Sigmoid colon (tissue), 7 donors: Measurements from ENCODE around the gene SYNDIG1. TPM values are rescaled to one million over a fixed set of nuclear protein-coding genes. Genes with fewer than 3 reads are reported as not detected.
A peak's percentile ranks its signal among the peaks of the same experiment; 100 is the strongest.

Experiments
- DNase-seq: peaks from one replicate; pipeline ENCODE4 v3.0.0-alpha.2; 2019
- H3K27ac ChIP-seq, 4 donors: fragments of 200-600 bp; sonication (generic); one replicate each; pipeline ENCODE4 v1.5.1; 2016 to 2019; ENCODE audit warnings: mild to moderate bottlenecking in 1 of 4
- H3K27me3 ChIP-seq, 3 donors: fragments of 200-600 bp; sonication (generic); one replicate each; pipeline ENCODE4 v1.5.1; 2019; ENCODE audit warnings: mild to moderate bottlenecking in 1 of 3
- H3K36me3 ChIP-seq, 4 donors: fragments of 200-600 bp; sonication (generic); one replicate each; pipeline ENCODE4 v1.5.1; 2016 to 2019
- H3K4me1 ChIP-seq, 4 donors: fragments of 200-600 bp; sonication (generic); one replicate each; pipeline ENCODE4 v1.5.1; 2017 to 2019
- H3K4me3 ChIP-seq, 4 donors: fragments of 200-600 bp; sonication (generic); one replicate each; pipeline ENCODE4 v1.5.1; 2017 to 2019; ENCODE audit warnings: mild to moderate bottlenecking in 2 of 4, moderate library complexity in 1 of 4
- H3K9me3 ChIP-seq, 4 donors: fragments of 200-600 bp in 3 of 4; sonication (generic) in 3 of 4; one replicate each; pipeline versions ENCODE4 v1.5.1 to v1.6.1; 2013 to 2019
- EP300 ChIP-seq, 4 donors: sonication (generic); formaldehyde crosslinking; IDR thresholded peaks; one replicate each; pipeline ENCODE4 v1.6.1; 2017; ENCODE audit warnings: antibody characterized with exemption in 4 of 4
- POLR2A ChIP-seq, 2 donors: fragments of 450-650 bp; IDR thresholded peaks; one replicate each; pipeline ENCODE4 v1.6.1; 2016; ENCODE audit warnings: antibody characterized with exemption in 2 of 2, mild to moderate bottlenecking in 2 of 2, moderate library complexity in 2 of 2
- POLR2AphosphoS5 ChIP-seq, 4 donors: sonication (generic); formaldehyde crosslinking; IDR thresholded peaks; one replicate each; pipeline ENCODE4 v1.6.1; 2017; ENCODE audit warnings: antibody characterized with exemption in 4 of 4
- WGBS, 2 donors: extraction: QIAGEN DNeasy Blood & Tissue Kit; methylation state at CpG; one replicate each; pipeline ENCODE4 v1.1.7; 2013; 5-methylcytosine and 5-hydroxymethylcytosine counted together
- intact Hi-C: fragments of 100-400 bp; cut with DNase I; formaldehyde crosslinking; loops from one replicate; pipeline ENCODE4 v1.15.1; 2023
- polyA plus RNA-seq, 3 donors: library from polyadenylated mRNA; stranded (reverse); fragments of 200-250 nt; gene quantifications; one replicate each; pipeline ENCODE4 v1.2.3, GENCODE V29; 2013
- total RNA-seq, 4 donors: library from RNA; depleted of rRNA; stranded (reverse); fragments of >200 nt; gene quantifications; one replicate each; pipeline ENCODE4 v1.1.0, GENCODE V29; 2016
- TF ChIP-seq, protein P1 (sequence below), 4 experiments: fragments of 450-650 bp in 3 of 4; fragments of 200-600 bp in 1 of 4; IDR thresholded peaks; one replicate each; pipeline ENCODE4 v1.5.1; 2016 to 2019; ENCODE audit warnings: antibody characterized with exemption in 4 of 4, mild to moderate bottlenecking in 3 of 4, moderate library complexity in 2 of 4
- donor health status: healthy with polysubstance abuse.
- donor health status: Bipolar disorder and iron deficiency.
- donor health status: healthy.

Gene SYNDIG1
- total and polyA plus RNA-seq, 7 donors: 0.16 to 0.69 (median 0.36) TPM; not detected in 2

DNA sequence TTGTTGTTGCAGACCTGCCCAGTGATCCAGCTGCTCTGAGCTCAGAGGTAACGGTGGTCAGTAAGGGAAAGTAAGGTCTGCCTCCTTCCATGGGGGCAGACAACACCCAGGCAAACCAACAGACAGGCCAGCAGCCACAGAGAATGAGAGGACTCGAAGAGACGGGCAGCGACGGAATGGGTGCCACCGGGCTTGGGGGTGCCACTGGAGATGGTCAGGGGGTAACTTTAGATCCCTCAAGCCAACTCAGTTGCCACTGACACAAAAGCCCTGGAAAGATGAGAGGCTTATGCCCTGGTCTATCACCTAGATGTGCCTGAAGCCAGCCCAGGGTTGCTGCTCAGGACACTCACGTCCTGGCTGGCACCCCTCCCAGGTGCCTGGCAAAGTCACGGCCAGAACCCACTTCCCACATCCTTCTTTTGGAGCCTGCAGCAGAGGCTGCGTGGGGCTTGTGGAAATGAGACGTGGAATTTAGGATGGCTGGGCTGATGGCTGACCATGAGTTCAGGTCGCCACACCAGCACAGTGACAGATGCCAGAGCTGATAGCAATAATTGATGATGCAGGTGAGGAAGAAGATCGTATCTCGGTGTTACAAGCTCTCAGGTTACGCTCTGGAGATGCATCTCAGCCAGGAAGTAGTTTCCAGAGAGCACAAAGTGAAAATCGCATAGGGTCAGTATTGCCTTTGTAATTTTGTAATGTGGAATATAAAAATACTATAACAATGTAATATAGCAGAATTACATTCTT is 209.1 kb downstream of the SYNDIG1 start:
- peaks cover 0 to 2% (median under 1%) of the 10 kb centered on the region in 4 donors for H3K4me1 ChIP-seq
- TF ChIP-seq EP300 (IDR thresholded peaks at IDR 0.05) (no peak), POLR2AphosphoS5 (IDR thresholded peaks at IDR 0.05) (no peak), POLR2A (IDR thresholded peaks at IDR 0.05) (no peak)
- TF ChIP-seq, protein P1, sequence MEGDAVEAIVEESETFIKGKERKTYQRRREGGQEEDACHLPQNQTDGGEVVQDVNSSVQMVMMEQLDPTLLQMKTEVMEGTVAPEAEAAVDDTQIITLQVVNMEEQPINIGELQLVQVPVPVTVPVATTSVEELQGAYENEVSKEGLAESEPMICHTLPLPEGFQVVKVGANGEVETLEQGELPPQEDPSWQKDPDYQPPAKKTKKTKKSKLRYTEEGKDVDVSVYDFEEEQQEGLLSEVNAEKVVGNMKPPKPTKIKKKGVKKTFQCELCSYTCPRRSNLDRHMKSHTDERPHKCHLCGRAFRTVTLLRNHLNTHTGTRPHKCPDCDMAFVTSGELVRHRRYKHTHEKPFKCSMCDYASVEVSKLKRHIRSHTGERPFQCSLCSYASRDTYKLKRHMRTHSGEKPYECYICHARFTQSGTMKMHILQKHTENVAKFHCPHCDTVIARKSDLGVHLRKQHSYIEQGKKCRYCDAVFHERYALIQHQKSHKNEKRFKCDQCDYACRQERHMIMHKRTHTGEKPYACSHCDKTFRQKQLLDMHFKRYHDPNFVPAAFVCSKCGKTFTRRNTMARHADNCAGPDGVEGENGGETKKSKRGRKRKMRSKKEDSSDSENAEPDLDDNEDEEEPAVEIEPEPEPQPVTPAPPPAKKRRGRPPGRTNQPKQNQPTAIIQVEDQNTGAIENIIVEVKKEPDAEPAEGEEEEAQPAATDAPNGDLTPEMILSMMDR (IDR thresholded peaks at IDR 0.05): no peak
- H3K36me3 ChIP-seq: no peaks in the 10 kb centered on the region
- no peaks in the 10 kb centered on the region for H3K27me3 ChIP-seq
- no peak overlapping the region for H3K27ac ChIP-seq
- intact Hi-C loops: no loop called here
- peak; percentile 34 for DNase-seq
- H3K9me3 ChIP-seq: no peaks in the 10 kb centered on the region
- WGBS, 2 donors: 83 to 89% methylated on average over 15 of the region's 15 CpGs
- no peak overlapping the region for H3K4me3 ChIP-seq

DNA sequence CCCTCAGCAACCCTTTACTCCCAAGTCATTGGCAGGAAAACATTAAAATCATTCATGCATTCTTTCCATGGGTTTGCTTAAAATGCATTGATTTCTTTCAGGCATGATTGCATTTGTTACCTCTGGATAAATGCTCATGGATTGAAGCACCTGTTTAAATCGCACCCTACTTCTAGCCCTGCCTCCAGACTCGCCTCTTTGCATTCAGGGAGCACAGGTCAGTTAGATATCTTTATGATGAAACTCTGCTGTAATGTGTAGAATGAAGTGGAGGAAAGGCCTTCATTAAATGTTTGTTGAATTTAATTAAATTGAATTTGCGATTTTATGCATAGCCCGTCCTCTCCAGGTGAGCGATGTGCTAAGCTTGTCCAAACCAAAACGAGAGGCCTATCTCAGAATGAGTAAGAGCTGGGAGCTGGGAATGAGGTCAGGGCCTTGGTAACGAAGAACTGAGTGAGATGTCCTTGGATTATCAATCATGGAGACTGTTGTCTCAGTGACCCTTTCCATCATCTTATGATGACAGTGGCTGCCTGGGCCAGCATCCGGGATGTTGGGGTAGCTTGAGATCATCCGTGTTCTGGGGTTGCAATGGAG is 210.1 kb downstream of the SYNDIG1 start:
- DNase-seq: peak; percentile 3
- H3K36me3 ChIP-seq: no peaks in the 10 kb centered on the region
- intact Hi-C loops: no loop called here
- no peaks in the 10 kb centered on the region for H3K9me3 ChIP-seq
- no peak overlapping the region for H3K4me3 ChIP-seq
- no peaks in the 10 kb centered on the region for H3K4me1 ChIP-seq
- TF ChIP-seq EP300 (IDR thresholded peaks at IDR 0.05): no peak
- no peak for TF ChIP-seq POLR2AphosphoS5 (IDR thresholded peaks at IDR 0.05)
- no peak for TF ChIP-seq POLR2A (IDR thresholded peaks at IDR 0.05)
- TF ChIP-seq, protein P1 (IDR thresholded peaks at IDR 0.05): no peak
- no peaks in the 10 kb centered on the region for H3K27me3 ChIP-seq
- 86 to 87% methylated on average over 9 of the region's 9 CpGs for WGBS, 2 donors
- no peak overlapping the region for H3K27ac ChIP-seq

DNA sequence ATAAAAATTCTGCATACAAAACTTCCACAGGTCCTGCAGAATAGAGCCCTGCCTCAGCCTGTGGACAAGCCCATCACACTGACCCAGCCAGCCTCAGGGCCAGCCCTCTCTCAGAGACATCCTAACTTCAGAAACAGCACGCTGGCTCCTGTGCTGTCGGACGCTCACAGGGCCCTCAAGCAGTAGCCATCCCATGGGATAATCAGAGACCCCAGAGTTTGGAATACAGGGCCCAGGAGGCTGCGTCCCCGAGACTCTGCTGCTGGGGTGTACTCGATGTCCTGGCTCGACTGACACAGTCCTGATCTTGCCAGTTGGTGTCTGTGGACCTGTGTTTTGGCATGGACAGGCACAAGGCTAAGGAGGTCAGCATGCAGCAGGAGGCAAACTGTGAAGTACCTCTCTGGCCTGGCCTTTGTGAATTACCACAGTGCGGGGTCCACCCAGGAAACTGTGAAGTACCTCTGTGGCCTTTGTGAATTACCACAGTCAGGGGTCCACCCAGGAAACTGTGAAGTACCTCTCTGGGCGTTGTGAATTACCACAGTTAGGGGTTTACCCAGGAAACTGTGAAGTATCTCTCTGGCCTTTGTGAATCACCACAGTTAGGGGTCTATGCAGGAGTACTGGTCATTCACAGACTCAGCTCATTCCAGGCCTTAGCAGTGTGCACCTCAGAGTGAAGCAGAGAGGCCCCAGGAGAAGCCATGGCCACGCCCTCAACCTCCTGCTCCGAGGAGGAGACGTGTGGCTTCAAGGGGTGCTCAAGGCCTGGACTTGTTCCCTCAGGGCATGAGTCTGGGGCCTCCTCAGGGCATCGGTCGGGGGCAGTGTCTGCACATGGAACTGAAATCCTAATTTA is 212.4 kb downstream of the SYNDIG1 start:
- intact Hi-C loops: no loop called here
- peak; percentile 55 for DNase-seq
- Histone ChIP-seq H3K4me3 (no peak overlapping the region), H3K27ac (no peak overlapping the region), H3K27me3 (no peaks in the 10 kb centered on the region), H3K36me3 (no peaks in the 10 kb centered on the region), H3K9me3 (no peaks in the 10 kb centered on the region), H3K4me1 (no peaks in the 10 kb centered on the region)
- TF ChIP-seq, protein P1 (IDR thresholded peaks at IDR 0.05): no peak
- TF ChIP-seq POLR2A (IDR thresholded peaks at IDR 0.05) (no peak), EP300 (IDR thresholded peaks at IDR 0.05) (no peak), POLR2AphosphoS5 (IDR thresholded peaks at IDR 0.05) (no peak)
- 78 to 86% methylated on average over 14 of the region's 14 CpGs for WGBS, 2 donors

DNA sequence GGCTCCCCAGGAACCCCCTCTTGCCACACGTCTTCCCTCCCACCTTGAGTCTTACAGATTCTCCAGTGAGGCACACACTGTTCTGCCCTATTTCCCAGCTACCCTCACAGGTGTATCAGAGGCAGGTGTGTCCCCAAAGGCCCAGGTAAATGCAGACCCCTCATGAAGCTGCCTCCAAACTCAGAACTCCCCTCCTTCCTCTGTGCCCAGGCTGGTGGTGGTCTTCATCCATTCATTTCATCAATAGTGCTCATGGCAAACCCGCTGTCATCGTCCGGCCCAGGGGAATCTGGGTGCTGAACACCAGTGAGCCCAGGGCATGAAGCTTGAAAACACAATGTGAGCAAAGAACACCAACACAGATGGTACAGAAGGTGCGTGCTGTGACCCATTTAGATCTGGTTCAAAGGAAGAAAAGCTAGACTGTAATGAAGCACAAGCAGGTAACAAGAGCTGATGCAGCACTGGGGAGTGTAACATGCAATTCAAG is 213.1 kb downstream of the SYNDIG1 start:
- Histone ChIP-seq H3K27ac (no peak overlapping the region), H3K27me3 (no peaks in the 10 kb centered on the region), H3K9me3 (peaks cover 0 to under 1% (median 0%) of the 10 kb centered on the region in 4 donors), H3K4me1 (no peaks in the 10 kb centered on the region), H3K4me3 (no peak overlapping the region), H3K36me3 (no peaks in the 10 kb centered on the region)
- peak; percentile 15 for DNase-seq
- intact Hi-C loops: no loop called here
- 92 to 93% methylated on average over 5 of the region's 5 CpGs for WGBS, 2 donors
- no peak for TF ChIP-seq EP300 (IDR thresholded peaks at IDR 0.05)
- no peak for TF ChIP-seq POLR2AphosphoS5 (IDR thresholded peaks at IDR 0.05)
- no peak for TF ChIP-seq POLR2A (IDR thresholded peaks at IDR 0.05)
- TF ChIP-seq, protein P1 (IDR thresholded peaks at IDR 0.05): no peak
